Measurements from ENCODE around the gene EPHA2.
A peak's percentile ranks its signal among the peaks of the same experiment; 100 is the strongest.

EPHA2 gene

GRCh38 chr1:16076865-16077238 is 79.0 kb downstream of the EPHA2 start:
- no peak for DNase-seq (ENCODE audit: low read depth, low spot score)
- ChIA-PET CTCF (interaction anchor here (0.7 to 22.9 kb wide), 13 partner anchors 8 to 286 kb away, joined by 3 to 1006 read pairs (median 96); partner anchors contain the start of genes CPLANE2, EPHA2 and FAM131C), POLR2A (no interaction called here)
- no peak overlapping the region for H3K4me3 ChIP-seq (ENCODE audit: low read depth, low read length)
- TF ChIP-seq, protein P1, sequence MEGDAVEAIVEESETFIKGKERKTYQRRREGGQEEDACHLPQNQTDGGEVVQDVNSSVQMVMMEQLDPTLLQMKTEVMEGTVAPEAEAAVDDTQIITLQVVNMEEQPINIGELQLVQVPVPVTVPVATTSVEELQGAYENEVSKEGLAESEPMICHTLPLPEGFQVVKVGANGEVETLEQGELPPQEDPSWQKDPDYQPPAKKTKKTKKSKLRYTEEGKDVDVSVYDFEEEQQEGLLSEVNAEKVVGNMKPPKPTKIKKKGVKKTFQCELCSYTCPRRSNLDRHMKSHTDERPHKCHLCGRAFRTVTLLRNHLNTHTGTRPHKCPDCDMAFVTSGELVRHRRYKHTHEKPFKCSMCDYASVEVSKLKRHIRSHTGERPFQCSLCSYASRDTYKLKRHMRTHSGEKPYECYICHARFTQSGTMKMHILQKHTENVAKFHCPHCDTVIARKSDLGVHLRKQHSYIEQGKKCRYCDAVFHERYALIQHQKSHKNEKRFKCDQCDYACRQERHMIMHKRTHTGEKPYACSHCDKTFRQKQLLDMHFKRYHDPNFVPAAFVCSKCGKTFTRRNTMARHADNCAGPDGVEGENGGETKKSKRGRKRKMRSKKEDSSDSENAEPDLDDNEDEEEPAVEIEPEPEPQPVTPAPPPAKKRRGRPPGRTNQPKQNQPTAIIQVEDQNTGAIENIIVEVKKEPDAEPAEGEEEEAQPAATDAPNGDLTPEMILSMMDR (IDR thresholded peaks at IDR 0.05; ENCODE audit: insufficient read depth, low read length, missing control alignments), result no peak

DNA sequence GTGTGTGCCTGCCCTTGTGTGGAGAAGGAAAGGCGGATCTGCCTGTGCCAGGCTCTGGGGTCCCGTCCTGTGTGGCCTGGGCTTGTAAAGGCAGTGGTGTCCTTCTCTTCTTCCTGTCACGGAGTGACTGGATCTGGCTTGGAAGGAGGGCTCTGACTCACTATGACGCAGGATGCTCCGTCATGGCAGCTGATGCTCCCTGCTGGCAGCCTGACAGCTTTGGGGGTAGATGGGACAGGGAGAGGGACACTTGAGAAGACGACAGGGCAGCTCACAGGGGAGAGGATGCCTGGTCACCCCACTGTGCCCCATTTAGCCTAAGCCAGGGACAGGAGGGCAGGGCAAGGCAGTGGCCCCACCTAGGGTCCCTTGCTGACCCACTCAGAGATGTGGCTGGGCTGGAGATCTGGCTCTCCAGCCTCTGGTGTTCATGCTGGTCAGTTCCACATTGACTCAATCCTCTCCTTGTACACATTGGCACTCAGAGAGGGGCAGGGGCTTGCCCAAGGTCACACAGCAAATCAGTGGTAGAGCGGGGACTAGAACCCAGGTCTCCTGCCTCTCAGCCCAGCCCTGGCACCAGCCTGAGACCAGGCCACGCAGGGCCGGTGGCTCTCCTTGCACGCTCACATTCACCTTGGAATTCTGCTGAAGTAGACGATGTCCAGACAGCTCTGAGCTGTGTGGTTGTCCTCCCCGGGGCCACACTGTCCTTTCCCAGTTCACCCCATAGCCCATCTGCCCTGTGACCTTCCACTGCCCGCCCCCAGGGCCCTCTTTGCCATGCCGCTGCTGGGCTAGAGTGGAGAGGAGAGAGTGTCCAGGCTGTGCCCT is 79.6 kb downstream of the EPHA2 start:
- DNase-seq (ENCODE audit: low read depth, low spot score), result peak; percentile 65
- ChIA-PET CTCF (interaction anchor here (0.7 to 22.9 kb wide), 12 partner anchors 7 to 287 kb away, joined by 3 to 1006 read pairs (median 111); partner anchors contain the start of genes CPLANE2, EPHA2, FAM131C and SRARP), POLR2A (no interaction called here)

GRCh38 chr1:16075337-16076030 is 80.4 kb downstream of the EPHA2 start:
- POLR2A ChIA-PET, result no interaction called here

More for the DNA sequence above, 79.6 kb downstream of the EPHA2 start:
- TF ChIP-seq, protein P1 (IDR thresholded peaks at IDR 0.05; ENCODE audit: insufficient read depth, low read length, missing control alignments), result no peak
- H3K4me3 ChIP-seq (ENCODE audit: low read depth, low read length), result no peak overlapping the region

More at GRCh38 chr1:16075337-16076030, 80.4 kb downstream of the EPHA2 start:
- H3K4me3 ChIP-seq (ENCODE audit: low read depth, low read length), result no peak overlapping the region
- DNase-seq (ENCODE audit: low read depth, low spot score), result no peak
- TF ChIP-seq, protein P1 (IDR thresholded peaks at IDR 0.05; ENCODE audit: insufficient read depth, low read length, missing control alignments), result no peak
- CTCF ChIA-PET, result interaction anchor here (0.7 to 22.9 kb wide), 12 partner anchors 7 to 366 kb away, joined by 3 to 1006 read pairs (median 7); partner anchors contain the start of genes CPLANE2, FAM131C, NECAP2 and SRARP

Data from AG04449 (cell line).